HG03025 (cell line): ENCODE measurements around the gene CTDP1.

ENCODE experiments used
- ATAC-seq: cut with Tn5 transposase; IDR thresholded peaks from one replicate; pipeline ENCODE4 v1.9.1; 2021; ENCODE audit warnings: mild to moderate bottlenecking, moderate library complexity; ENCODE audit not compliant: unreplicated experiment, low FRiP score

The CTDP1 gene

DNA sequence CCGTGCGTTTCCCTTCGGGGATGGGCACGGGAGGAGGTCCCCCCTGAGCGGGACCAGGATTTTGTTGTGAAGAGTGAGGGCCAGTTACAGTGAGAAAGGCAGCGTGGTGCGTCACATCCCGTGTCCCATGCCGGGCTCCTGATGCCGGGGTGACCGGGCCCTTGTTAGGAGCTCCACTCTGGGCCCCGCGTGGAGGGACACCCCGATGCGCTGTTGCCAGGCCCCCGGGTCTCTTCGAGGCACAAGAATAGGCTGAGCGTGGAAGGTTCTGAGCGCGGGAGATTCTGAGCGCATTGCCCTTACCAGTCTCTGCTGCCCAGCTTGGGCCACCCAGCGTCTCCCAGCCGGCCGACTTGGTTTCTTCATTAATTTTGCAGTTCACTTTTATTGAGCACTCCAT lies 17.6 kb downstream of the CTDP1 start:
- no peak for ATAC-seq

DNA sequence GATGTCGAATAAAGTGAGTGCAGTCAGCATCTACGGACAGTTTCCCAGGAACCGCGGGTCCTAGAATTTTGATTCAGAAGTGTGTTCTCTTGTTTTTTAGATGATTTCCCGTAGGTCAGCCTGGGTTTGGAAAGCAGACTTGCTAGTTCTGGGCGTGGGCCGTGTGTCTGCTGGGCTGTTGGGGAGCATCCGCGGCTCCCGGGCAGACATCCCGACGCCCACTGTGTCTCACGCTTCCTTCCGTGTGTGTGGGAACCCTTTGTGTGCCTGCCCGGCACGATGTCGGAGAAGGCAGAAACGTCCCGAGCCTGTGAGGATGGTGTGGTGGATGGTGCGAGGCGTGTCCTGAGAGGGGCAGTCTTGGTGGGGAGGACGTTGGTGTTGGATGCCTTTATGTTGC lies 18.4 kb downstream of the CTDP1 start:
- no peak for ATAC-seq

DNA sequence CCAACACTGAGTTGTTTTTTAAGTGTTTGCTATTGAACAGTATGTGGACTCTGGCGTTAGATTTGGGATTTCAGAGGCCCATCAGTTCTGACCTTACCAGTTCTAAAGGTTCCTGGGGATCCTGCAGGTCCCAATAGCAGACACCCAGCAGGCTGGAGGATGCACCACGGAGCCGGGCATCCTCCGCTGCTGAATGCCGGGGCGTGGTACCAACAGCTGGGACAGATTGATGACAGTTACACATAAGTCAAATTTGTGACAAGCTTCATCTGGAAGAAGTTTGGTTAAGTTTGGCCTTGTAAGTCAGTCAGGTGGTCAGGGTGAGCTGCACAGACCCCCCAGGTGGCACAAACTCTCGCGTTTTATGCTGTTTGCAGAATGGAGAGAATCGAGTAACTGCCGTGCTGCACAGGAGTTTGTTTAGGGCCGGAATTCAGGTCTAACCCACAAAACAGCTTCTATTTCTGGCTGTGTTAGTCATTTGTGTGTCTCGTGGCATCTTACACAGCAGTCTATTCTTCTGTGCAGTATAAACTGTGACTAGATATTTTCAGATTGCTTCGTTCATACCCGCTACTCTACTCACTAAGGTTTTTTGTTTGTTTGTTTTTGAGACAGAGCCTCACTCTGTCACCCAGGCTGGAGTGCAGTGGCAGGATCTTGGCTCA lies 19.2 kb downstream of the CTDP1 start:
- ATAC-seq, result no peak

DNA sequence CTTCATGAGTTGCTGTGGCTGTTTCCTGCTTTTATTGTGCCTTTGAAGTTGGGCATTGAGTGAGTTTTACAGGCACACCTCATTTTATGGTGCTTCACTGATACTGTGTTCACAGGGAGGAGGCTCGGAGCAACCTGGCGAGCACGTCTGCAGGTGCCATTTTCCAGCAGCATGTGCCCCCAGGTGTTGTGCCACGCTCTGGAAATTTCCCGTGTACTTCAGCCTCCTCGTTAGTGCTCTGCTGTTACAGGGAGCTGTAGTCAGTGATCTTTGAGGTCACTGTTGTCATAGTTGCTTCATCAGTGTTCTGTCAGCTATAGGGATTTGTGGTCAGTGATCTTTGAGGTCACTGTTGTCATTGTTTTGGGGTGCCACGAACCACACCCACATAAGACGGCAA lies 20.1 kb downstream of the CTDP1 start:
- ATAC-seq, result no peak

DNA sequence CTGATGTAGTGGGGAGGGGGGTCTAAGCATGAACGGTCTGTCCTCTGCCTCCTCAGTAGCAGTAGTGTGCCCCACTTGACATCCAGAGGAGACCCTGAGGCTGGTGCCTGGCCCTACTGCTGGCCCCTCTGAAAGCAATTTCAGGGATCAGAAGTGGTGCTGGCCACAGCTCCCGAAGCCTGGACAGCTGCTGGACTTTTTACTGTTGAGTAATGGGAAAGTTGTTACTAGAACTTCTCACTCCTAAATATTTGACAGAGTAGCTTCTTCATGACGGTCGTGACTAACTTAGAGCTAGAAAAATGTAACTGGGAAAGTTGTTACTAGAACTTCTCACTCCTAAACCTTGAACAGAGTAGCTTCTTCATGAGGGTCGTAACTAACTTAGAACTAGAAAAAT lies 23.3 kb downstream of the CTDP1 start:
- ATAC-seq, result no peak

DNA sequence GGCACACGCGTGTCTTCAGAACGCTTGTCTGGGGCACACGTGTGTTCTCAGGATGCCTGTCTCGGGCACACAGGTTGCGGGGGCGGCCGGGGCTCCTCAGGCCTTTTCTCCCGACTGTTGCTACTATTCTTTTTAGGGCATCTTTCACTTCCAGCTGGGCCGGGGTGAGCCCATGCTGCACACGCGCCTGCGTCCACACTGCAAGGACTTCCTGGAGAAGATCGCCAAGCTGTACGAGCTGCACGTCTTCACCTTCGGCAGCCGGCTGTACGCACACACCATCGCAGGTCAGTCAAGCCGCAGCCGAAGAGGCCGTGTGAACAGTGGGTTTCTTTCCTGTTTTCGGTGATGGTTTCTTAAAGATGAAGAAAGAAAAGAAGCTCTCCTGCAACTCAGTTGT lies 25.0 kb downstream of the CTDP1 start:
- no peak for ATAC-seq

DNA sequence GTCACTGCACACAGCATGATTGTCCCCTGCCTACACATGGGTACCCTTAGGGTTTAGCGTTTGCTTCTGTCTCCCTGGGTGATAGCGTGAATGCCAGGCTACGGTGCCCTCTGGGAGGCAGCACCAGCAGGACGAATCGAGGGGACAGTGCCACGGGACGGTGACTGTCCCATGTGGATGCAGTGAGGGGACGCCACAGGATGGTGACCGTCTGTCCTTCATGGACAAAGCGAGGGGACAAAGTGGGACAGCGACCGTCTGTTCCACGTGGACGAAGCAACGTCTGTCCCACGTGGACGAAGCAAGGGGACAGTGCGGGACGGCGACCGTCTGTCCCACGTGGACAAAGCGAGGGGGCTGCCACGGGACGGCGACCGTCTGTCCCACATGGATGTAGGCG lies 25.7 kb downstream of the CTDP1 start:
- ATAC-seq, result no peak

DNA sequence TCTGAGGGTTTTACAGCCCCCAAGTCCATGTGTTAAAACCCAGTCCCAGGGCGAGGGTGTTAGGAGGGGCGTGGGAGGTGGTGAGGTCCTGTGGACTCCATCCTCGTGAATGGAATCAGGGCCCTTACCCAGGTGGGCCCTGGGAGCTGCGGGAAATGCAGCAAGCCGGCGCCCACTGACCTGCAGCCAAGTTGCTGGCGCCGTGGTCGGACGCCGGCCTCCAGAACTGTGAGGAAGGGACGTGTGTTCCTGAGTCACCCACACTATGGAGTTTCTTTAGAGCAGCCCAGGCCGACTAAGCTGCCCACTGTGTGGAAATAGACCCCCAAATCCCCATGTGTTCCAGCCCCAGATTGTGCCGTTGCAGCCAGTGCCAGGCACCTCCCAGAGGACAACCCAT lies 26.4 kb downstream of the CTDP1 start:
- ATAC-seq, result no peak

DNA sequence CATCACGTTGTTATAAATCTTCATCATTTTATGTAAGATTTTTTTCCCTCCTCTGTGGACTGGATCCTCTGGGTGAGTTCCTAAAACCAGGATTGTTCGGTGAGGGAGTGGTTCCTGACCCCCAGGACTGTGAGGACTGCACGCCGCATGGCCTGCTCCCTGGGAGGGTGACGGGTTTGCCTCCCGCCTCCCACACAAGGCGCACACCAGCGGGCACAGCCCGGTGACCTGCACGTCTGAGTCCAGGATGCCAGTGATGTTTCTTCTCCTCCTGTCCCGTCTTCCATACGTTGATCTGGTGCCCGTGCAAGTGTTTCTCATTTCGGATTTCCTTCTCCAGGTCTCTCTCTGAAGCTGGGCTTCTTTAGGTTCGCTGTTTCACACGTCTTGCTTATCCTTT lies 27.1 kb downstream of the CTDP1 start:
- ATAC-seq, result no peak

DNA sequence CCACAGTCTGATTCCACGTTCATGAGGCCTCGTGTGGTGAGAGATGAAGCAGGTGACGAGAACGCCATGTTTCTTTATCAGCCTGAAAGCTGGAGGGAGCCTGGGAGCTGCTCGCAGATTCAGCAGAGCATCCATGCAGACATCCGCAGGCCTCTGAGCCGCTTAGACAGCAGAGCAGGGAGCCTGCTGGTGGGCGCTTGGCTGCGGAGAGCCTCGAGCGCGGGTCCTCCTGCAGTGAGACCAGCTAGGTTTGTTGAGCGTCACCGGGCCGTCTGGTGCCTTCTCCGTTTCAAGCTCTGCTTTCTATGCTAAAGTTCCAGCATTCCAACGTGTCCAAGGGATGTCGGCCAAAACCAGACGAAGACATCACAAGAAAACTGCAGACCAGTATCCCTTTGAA lies 27.6 kb downstream of the CTDP1 start:
- ATAC-seq, result no peak

DNA sequence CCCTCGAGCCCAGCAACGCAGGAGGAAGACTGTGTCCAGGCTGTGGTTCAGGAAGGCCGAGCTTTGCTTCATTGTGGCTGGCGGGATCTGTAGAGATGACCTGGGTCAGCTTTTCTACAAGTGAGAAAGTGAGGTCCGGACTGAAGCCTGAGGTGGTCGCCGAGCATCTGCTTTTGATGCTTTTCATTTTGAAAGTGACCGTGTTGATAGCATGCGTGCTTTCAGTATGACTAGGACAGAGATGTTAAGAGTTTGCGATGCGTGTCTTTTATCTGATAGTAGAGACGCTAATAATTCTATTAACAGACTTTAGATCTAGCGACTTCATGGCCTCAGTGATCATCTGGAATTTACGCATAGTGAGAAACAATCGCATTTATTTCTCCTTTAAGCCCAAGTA lies 28.1 kb downstream of the CTDP1 start:
- no peak for ATAC-seq

DNA sequence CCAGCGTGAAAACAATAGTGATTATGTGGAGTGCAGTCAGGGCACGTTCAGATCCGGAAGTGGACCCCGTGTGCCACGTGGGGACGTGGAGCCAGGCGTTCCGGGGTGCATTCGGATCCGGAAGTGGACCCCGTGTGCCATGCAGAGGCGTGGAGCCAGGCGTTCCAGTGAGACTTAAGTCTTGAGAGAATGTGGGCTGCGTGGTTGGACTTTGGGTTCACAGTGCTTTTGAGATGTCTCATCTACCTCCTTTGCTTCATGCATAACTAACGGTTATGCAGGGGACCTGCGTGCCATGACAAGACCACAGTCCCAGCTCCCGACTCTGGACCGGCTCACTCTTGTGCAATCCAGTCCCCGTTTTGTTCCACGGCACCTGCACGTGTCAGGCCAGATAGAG lies 28.8 kb downstream of the CTDP1 start:
- no peak for ATAC-seq

DNA sequence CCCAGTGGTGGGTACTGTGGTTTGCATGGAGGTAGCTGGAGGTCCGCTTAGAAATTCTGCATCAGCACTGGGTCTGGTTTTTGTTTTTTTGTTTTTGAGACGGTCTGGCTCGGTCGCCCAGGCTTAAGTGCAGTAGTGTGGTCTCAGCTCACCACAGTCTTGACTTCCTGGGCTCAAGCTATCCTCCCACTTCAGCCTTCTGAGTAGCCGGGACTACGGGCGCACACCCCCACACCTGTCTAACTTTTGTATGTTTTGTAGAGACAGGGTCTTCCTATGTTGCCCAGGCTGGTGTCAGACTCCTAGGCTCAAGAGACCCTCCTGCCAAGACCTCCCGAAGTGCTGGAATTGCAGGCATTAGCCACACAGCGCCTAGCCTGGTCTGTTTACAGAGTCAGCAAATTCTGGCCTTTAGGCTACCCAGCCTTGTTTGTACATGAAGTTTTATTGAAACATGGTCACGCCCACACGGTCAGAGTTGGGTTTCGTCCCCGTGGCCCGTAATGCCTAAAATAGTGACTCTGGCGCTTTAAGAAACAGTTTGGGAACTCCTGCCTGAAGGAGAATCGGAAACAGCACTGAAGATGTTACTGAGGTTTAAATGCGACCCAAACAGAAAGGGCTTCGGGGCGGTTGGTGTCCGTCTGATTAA lies 32.7 kb downstream of the CTDP1 start:
- no peak for ATAC-seq

DNA sequence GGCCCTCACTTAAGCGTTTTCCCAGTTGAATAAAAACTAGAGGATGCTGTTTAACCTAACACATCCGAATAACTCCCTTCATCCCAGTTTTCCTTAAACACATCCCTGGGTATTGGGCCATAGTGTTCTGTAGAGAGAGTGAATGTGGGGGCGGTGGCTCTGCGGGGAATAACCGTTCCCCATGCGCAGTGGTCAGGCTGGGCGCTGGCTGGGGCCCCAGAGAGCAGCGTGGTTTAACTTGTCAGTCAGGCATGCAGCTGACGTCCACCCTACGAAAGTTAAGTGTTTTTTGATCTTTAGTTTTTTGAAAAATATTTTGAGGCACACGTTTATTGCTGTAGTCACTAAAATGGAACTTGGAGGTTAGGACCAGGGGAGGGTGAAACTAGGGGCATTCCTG lies 33.7 kb downstream of the CTDP1 start:
- ATAC-seq, result no peak

DNA sequence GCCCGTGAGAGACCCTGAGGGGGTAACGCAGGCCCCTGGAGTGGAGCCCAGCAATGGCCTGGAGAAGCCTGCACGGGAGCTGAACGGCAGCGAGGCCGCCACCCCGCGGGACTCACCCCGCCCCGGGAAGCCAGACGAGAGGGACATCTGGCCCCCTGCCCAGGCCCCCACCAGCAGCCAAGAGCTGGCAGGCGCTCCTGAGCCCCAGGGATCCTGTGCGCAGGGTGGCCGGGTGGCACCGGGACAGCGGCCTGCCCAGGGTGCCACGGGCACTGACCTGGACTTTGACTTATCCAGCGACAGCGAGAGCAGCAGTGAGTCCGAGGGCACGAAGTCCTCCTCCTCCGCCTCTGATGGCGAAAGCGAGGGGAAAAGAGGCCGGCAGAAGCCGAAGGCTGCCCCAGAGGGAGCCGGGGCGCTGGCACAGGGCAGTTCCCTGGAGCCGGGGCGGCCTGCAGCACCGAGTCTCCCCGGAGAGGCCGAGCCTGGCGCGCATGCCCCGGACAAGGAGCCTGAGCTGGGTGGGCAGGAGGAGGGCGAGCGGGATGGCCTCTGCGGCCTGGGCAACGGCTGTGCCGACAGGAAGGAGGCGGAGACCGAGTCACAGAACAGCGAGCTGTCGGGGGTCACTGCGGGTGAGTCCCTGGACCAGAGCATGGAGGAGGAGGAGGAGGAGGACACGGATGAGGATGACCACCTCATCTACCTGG lies 35.1 kb downstream of the CTDP1 start:
- no peak for ATAC-seq

DNA sequence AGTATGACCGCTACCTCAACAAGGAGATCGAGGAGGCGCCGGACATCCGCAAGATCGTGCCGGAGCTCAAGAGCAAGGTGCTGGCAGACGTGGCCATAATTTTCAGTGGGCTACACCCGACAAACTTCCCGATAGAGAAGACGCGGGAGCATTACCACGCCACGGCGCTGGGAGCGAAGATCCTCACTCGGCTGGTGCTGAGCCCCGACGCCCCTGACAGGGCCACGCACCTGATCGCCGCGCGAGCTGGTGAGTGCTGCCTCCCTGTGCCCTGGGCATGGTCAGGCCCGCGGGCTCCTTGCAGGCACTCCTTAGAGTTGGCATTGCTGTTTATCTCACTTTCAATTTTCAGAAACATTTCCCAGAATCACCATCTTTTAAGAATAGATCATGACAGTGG lies 35.7 kb downstream of the CTDP1 start:
- ATAC-seq, result no peak

DNA sequence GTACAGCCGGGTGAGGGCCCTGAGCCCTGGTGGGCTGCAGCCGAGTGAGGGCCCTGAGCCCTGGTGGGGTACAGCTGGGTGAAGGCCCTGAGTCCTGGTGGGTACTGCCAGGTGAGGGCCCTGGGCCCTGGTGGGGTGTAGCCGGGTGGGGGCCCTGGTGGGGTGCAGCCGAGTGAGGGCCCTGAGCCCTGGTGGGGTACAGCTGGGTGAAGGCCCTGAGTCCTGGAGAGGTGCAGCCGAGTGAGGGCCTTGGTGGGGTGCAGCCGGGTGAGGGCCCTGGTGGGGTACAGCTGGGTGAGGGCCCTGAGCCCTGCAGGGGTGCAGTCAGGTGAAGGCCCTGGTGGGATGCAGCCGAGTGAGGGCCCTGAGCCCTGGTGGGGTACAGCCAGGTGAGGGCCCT lies 37.5 kb downstream of the CTDP1 start:
- no peak for ATAC-seq

DNA sequence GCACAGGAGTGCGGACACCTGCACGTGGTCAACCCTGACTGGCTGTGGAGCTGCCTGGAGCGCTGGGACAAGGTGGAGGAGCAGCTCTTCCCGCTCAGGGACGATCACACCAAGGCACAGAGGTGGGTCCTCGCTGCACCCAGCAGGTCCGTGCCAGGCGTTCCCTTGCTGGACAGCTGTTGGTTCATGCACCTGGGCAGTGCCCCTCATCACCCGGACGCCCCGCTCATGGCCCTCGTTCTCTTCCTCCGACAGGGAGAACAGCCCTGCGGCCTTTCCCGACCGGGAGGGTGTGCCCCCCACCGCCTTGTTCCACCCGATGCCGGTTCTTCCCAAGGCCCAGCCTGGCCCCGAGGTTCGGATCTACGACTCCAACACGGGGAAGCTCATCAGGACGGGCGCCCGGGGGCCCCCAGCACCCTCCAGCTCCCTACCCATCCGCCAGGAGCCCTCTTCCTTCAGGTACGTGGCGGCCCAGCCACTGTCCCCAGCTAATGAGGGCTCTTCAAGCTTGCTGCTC lies 38.0 kb downstream of the CTDP1 start:
- ATAC-seq, result no peak

DNA sequence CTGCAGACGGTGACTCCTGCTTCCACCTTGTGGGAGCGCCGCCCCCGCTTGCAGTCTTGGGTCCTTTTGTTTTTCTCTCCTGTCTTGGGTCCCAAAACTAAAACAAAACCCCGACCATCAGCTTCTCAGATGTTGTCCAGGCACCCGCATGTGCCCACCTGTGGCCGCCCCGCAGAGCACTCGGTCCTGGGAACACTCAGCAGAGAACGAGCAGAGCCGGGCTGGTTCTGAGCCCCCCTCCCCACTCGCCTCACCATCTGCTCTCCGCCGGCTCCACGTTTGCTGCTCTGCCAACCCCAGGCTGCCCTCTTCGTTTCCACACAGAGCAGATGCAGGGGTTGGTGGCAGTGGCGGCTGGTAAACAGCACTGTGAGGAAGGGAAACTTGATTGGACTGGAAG lies 38.5 kb downstream of the CTDP1 start:
- no peak for ATAC-seq

DNA sequence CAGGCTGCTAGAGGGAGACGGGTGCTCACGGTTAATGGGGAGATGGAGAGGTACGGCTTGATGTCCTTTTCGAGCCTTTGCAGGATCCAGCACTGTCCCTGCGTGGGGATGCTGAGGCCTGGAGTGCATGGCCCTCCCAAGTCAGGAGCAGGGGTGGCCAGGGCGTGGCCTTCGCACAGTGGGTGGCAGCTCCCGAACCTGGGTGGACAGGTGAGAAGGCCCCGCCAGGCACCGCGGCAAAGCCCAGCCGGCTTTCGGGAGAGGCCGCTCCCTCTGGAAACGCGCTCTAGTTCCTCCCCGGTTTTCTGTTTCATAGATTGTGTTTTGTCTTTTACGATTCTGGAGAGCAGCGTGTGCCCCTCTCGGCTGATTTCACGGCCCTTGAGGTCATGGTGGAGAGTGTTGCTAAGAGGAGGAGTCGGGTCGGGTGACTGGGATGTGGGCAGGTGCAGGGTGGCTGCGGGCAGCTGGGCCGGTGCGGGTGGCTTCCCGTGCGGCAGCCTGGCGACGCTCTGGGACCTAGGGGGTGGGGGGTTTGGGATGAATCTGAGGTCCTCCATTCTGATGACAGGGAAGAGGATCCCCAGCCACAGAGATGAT lies 39.4 kb downstream of the CTDP1 start:
- no peak for ATAC-seq
